GM12874 (cell line): ENCODE measurements around the gene IGSF22.

ENCODE experiments used
- TF ChIP-seq, protein P1 (sequence below): IDR thresholded peaks from 2 replicates; pipeline ENCODE4 v1.5.1; 2011; ENCODE audit warnings: low read depth, mild to moderate bottlenecking, control low read depth, low read length, moderate library complexity; ENCODE audit not compliant: insufficient read depth

Gene IGSF22

DNA sequence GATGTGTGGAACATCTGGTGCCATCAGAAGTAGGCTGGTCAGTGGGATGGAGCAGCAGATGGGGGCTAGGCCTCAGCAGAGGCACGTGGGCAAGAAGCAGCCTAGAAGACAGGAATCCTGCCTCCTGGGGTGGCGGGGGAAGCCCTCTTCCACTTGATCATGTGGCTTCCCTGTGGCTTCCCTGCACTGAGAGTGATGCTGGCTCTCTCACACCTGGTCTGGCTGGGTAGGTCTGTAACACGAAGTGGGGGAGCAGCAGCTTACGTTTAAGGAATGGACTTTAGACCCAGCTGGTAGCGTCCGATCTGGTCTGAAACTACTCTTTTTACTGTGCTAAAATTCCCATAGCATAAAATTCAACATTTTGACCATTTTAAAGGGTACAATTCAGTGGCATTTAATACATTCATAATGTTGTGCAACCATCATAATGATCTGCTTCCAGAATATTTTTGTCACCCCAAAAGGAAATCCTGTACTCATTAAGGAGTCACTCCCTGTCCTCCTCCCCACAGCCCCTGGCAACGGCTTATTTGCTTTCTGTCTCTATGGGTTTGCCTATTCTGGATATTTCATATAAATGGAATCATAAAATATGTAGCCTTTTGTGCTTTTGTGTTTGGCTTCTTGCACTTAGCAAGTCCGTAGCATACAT, 43.9 kb upstream of the IGSF22 start:
- TF ChIP-seq, protein P1, sequence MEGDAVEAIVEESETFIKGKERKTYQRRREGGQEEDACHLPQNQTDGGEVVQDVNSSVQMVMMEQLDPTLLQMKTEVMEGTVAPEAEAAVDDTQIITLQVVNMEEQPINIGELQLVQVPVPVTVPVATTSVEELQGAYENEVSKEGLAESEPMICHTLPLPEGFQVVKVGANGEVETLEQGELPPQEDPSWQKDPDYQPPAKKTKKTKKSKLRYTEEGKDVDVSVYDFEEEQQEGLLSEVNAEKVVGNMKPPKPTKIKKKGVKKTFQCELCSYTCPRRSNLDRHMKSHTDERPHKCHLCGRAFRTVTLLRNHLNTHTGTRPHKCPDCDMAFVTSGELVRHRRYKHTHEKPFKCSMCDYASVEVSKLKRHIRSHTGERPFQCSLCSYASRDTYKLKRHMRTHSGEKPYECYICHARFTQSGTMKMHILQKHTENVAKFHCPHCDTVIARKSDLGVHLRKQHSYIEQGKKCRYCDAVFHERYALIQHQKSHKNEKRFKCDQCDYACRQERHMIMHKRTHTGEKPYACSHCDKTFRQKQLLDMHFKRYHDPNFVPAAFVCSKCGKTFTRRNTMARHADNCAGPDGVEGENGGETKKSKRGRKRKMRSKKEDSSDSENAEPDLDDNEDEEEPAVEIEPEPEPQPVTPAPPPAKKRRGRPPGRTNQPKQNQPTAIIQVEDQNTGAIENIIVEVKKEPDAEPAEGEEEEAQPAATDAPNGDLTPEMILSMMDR, result no peak

DNA sequence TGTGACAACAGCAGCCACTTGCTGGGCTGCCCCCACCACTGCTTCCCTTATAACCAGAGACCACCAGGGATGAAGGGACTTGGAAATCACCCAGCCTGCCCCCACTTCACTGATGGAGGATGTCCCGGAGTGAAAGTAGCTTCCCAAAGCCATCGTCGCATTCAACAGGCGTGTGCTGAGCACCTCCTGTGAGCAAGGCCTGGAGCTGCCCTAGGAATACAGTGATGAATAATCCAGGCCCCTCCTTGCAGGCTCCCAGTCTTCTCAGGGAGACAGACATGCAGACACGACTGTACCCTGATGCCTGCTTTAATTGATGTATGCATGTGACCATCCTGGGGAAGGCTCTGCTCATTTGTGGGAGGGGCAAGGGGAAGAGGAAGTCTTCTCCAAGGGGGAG, 43.0 kb upstream of the IGSF22 start:
- TF ChIP-seq, protein P1, result no peak

DNA sequence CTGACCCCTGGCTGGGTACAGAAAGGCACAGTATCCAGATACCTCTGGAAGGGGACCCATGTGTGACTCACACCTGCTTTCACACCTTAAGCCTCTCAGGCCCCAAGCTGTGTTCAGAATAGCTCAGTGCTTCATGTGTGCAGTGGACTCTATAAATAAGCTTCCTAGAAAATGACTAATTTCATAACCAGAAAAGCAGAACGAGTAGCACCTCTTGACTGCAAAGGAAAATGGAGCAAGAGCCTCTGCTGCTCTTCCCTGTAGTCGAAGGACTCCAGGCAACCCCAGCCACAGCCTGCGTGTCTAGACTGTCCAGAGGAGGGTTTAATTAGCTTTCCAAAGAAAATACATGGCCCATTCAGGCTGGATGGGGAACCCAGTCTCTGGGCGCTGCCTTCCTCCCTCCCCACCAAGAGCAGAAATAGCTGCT, 42.5 kb upstream of the IGSF22 start:
- TF ChIP-seq, protein P1, result no peak

DNA sequence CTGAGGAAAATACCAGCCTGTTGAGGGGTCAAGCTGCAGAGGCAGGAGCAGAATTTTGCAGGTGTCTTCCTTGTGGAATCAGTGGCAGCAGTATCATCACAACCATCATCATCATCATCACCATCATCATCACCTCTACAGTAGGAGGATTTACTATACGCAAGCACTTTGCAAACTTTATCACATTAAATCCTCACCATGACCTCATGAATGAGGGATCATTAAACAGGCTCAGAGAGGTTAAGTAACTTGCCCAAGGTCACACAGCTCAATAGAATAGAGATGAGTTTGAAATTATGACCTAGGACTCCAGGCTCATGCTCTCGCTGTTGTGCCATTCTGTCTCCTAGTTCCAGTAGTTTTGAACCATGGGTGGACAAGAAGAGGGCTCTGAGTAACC, 40.0 kb upstream of the IGSF22 start:
- TF ChIP-seq, protein P1, result no peak

DNA sequence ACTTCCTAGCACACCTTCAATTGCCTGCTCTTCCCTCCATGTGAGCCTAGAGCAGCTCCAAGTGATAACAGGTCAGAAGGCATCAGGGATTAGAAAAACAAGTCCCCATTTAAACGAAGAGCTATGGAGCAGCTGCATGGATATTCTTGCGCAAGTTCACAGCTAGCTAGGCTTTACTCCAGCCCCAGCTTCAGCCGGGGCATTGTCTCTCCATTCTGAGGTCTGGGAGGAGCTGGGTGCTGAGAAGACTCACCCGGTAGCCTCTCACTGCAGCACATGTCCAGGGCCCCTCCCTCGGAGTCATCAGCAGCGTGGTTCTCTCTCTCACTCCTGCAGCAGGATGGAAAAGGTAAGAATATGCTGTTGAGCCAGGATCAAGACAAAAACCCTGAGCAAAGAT, 39.6 kb upstream of the IGSF22 start:
- TF ChIP-seq, protein P1, result no peak

DNA sequence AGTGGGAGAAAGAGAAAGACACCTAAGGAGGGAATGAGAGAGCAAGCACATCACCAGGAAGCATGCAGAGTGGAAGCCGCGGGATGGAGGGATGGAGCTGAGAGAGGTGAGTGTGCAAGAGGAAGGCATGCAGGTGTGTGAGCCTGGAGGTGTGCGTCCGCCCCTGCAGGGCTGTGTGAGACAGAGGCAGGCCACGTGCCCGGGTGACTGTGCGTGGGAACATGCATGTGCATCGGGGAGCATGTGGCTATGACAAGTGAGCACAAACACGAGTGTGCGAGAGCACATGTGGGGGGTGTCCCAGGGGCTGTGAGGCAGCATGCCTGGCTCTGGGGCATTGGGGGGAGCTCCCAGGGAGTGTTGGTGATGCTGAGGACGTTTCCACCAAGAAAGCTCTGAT, 35.8 kb upstream of the IGSF22 start:
- TF ChIP-seq, protein P1, result no peak

DNA sequence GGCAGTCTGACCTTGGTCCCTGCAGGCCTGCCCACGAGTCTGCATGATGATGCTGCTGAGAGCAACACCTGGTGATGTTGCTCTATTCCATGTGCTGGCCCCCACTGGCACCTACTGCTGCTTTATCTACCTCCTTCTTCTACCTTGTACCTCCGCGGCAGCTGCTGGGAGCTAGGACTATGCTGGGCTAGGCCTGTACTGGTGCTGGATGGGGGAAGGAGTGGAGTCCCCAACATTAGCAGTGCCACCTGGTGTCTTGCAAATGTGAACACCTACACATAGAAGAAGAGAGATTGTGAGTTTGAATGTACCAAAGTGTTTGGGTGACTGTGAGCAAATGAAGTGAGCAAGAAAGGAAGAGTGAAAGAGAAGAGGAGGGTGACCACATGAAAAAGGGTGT, 35.2 kb upstream of the IGSF22 start:
- TF ChIP-seq, protein P1, result no peak

DNA sequence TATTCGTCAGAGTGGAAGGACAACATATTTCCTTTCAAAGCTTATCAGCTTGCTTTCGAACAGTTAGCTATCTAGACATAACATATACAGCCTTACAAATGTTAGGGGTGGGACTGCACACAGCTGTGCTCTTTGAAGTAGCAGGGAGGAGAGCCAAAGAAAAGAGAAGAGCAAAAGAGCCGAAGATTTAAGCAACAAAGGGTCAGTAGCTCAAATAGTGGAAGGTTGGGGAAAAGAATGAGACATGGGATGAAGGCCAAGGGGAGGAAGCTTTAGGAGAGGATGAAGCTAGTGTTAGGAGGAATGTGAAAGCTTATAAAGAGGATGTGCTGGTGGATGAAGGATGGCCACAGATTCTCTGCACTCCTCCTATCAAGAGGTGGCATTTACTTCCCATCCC, 31.8 kb upstream of the IGSF22 start:
- TF ChIP-seq, protein P1, result no peak
